Testis (tissue), 3 donors: Measurements from ENCODE around the gene NAT14. TPM values are rescaled to one million over a fixed set of nuclear protein-coding genes. Genes with fewer than 3 reads are reported as not detected.

Experiments used
- DNase-seq: peaks from one replicate; pipeline ENCODE4 v3.0.0-alpha.2; 2019
- H3K27ac ChIP-seq, 2 donors: fragments of 200-600 bp; sonication (generic); one replicate each; pipeline ENCODE4 v1.5.1; 2019
- H3K27me3 ChIP-seq: fragments of 200-600 bp; sonication (generic); one replicate; pipeline ENCODE4 v1.5.1; 2019
- H3K36me3 ChIP-seq: fragments of 200-600 bp; sonication (generic); one replicate; pipeline ENCODE4 v1.5.1; 2017; ENCODE audit warnings: low read depth; ENCODE audit errors: missing control alignments
- H3K4me1 ChIP-seq: fragments of 200-600 bp; sonication (generic); one replicate; pipeline ENCODE4 v1.5.1; 2019
- H3K4me3 ChIP-seq, 2 donors: fragments of 200-600 bp; sonication (generic); one replicate each; pipeline ENCODE4 v1.5.1; 2017 to 2019
- H3K9me3 ChIP-seq: fragments of 200-600 bp; sonication (generic); one replicate; pipeline ENCODE4 v1.5.1; 2017
- POLR2A ChIP-seq: fragments of 450-650 bp; IDR thresholded peaks from one replicate; pipeline ENCODE4 v1.6.1; 2017; ENCODE audit warnings: antibody characterized with exemption, mild to moderate bottlenecking, moderate library complexity
- WGBS, 2 donors: methylation state at CpG; one replicate each; pipeline ENCODE4 v1.1.5; 2018; 5-methylcytosine and 5-hydroxymethylcytosine counted together
- intact Hi-C: fragments of 100-400 bp; cut with DNase I; formaldehyde crosslinking; loops from one replicate; pipeline ENCODE4 v1.15.1; 2023; ENCODE audit warnings: low total_unique reads
- polyA plus RNA-seq: library from polyadenylated mRNA; stranded (reverse); fragments of 350-450 nt; fragmentation: Illumina TruSeq; extraction: RNeasy Lipid Tissue Mini Kit (QIAGEN cat#74804); gene quantifications from one replicate; pipeline ENCODE4 v1.2.3, GENCODE V29; 2014; ENCODE audit warnings: low read depth, low replicate concordance; ENCODE audit not compliant: insufficient read depth
- total RNA-seq, 2 donors: library from RNA; depleted of rRNA; stranded (reverse); fragments of >200 nt; gene quantifications; one replicate each; pipeline ENCODE4 v1.2.3, GENCODE V29; 2016
- TF ChIP-seq, protein P1 (sequence below), 3 experiments: fragments of 450-650 bp in 2 of 3; fragments of 200-600 bp in 1 of 3; sonication (generic) in 1 of 3; IDR thresholded peaks; one replicate each; pipeline ENCODE4 v1.5.1; 2016 to 2019; ENCODE audit warnings: antibody characterized with exemption in 3 of 3, mild to moderate bottlenecking in 2 of 3, moderate library complexity in 1 of 3

Gene NAT14
- total and polyA plus RNA-seq, 3 donors from 2014 or later, result 12.0 to 17.3 (median 16.0) TPM

GRCh38 chr19:55440411-55441105 is 44.4 kb upstream of the NAT14 start:
- Histone ChIP-seq H3K4me3 (peak overlapping the region; percentile 12 to 29), H3K36me3 (no peaks in the 10 kb centered on the region), H3K27me3 (no peaks in the 10 kb centered on the region), H3K4me1 (no peaks in the 10 kb centered on the region), H3K27ac (no peak overlapping the region), H3K9me3 (no peaks in the 10 kb centered on the region)
- no peak for TF ChIP-seq POLR2A
- WGBS, 2 donors, result 5% methylated on average over 17 to 38 of the region's 39 CpGs
- intact Hi-C loops, result no loop called here
- no peak for DNase-seq

GRCh38 chr19:55441319-55441691 is 43.7 kb upstream of the NAT14 start:
- no peaks in the 10 kb centered on the region for H3K9me3 ChIP-seq
- intact Hi-C loops, result no loop called here
- no peaks in the 10 kb centered on the region for H3K36me3 ChIP-seq
- no peak for DNase-seq
- H3K4me3 ChIP-seq, result no peak overlapping the region
- no peaks in the 10 kb centered on the region for H3K4me1 ChIP-seq
- H3K27ac ChIP-seq, result no peak overlapping the region
- 1 to 4% methylated on average over 21 of the region's 21 CpGs for WGBS, 2 donors
- no peak for TF ChIP-seq POLR2A
- TF ChIP-seq, protein P1, sequence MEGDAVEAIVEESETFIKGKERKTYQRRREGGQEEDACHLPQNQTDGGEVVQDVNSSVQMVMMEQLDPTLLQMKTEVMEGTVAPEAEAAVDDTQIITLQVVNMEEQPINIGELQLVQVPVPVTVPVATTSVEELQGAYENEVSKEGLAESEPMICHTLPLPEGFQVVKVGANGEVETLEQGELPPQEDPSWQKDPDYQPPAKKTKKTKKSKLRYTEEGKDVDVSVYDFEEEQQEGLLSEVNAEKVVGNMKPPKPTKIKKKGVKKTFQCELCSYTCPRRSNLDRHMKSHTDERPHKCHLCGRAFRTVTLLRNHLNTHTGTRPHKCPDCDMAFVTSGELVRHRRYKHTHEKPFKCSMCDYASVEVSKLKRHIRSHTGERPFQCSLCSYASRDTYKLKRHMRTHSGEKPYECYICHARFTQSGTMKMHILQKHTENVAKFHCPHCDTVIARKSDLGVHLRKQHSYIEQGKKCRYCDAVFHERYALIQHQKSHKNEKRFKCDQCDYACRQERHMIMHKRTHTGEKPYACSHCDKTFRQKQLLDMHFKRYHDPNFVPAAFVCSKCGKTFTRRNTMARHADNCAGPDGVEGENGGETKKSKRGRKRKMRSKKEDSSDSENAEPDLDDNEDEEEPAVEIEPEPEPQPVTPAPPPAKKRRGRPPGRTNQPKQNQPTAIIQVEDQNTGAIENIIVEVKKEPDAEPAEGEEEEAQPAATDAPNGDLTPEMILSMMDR (IDR thresholded peaks at IDR 0.05), result no peak
- no peaks in the 10 kb centered on the region for H3K27me3 ChIP-seq

DNA sequence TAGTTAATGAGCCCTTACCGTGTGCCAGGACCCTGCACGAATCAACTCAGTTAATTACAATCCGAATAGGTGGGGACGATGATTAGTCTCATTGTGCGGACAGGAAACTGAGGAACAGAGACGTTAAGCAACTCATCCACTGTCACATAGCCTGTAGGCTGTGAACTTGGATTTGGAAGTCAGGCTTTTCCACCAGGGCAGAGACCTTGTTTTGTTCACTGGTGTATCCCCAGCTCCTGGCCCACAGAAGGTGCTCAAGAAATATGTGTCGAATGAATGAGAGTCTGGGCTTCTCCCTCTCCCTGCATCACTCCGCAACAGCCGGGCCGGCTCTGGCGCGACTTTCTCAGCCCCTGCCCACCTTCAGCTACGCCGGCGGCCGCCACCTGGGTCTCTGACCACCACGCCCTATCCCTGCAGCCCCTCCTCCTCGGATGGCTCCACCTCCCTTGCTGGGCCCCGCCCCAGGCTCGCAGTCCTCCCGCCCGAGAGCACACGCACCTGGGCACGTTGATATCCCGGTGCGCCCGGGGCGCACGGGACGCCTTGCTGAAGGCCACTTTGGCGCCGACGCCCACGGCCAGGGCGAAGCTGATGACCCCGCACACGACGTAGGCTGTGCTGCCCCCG is 43.2 kb upstream of the NAT14 start:
- TF ChIP-seq, protein P1 (IDR thresholded peaks at IDR 0.05), result no peak
- no peak for TF ChIP-seq POLR2A
- no peaks in the 10 kb centered on the region for H3K9me3 ChIP-seq
- no peak overlapping the region for H3K4me3 ChIP-seq
- no peaks in the 10 kb centered on the region for H3K27me3 ChIP-seq
- no peak for DNase-seq
- H3K4me1 ChIP-seq, result no peaks in the 10 kb centered on the region
- intact Hi-C loops, result no loop called here
- WGBS, 2 donors, result 1 to 3% methylated on average over 21 to 37 of the region's 39 CpGs
- no peak overlapping the region for H3K27ac ChIP-seq
- H3K36me3 ChIP-seq, result no peaks in the 10 kb centered on the region

DNA sequence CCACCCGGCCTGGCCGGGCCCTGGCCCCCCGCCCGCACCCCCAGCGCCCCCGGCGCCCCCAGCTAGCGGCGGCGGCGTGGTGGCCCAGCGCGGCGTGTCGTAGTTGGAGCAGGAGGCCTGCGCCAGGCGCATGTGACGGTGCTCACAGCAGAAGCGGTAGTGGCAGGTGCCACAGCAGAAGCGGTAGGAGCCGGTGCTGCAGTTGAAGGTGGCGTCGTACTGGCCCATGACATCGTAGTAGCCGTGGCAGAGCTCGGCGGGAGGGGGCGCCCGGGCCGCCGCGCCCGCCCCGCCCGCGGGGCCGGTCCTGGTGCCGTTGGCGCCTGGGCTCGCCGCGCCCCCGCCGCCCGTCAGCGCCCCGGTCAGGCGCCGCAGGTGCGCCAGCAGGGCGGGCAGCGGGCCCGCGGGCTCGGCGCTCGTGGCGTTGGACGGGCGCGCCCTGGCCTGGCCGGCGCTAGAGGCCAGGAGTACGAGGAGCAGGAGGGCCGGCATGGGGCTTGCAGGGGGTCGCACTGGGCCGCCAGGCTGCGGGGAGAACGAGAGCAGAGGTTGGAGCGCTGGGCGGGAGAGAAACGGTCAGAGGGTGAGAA is 42.5 kb upstream of the NAT14 start:
- no peak overlapping the region for H3K27ac ChIP-seq
- no peak for DNase-seq
- no peak overlapping the region for H3K4me3 ChIP-seq
- H3K36me3 ChIP-seq, result no peaks in the 10 kb centered on the region
- H3K9me3 ChIP-seq, result no peaks in the 10 kb centered on the region
- WGBS, 2 donors, result 0 to 1% methylated on average over 2 to 58 of the region's 72 CpGs
- intact Hi-C loops, result no loop called here
- no peaks in the 10 kb centered on the region for H3K4me1 ChIP-seq
- no peaks in the 10 kb centered on the region for H3K27me3 ChIP-seq
- TF ChIP-seq, protein P1 (IDR thresholded peaks at IDR 0.05), result no peak
- no peak for TF ChIP-seq POLR2A

DNA sequence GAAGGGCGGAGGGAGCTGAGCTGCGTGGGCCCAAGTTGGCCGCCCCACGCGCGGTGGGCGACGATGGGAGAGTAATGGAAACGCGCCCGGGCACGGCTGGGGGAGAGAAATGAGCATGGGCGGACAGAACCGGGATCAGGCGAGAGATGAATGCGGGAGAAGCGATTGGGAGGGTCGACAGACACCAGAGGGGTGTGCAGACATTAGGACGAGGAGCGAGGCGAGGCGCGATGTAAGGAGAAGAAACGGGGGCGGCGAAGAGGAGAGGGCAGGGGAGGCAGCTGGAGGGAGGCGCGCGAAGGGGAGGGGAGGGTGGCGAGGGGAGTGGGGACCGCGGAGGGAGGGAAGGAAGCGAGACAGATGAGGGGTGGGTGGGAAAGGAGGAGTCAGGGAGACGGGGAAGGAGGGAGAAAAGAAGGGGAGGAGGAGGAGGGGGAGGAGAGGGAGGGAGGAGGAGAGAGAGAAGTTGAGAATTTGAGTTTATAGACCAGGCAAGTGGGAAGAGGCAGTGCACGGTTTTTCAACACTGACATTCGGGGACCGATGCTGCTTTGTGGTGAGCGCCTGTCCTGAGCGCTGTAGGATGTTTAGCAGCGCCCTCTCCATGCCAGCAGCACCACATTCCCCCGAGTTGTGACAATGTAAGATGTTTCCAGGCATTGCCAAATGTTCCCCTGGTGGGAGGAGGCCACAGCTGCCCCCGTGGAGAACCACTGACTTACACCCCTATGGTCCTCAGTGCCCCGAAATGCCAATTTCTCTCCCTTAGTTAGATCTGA is 41.8 kb upstream of the NAT14 start, which contains the start of gene SHISA7:
Gene SHISA7 (minus strand): TSS at position 256 of the 779 bp plus-strand sequence. CDS start 437 bp downstream, outside the sequence.
- no peaks in the 10 kb centered on the region for H3K4me1 ChIP-seq
- no peaks in the 10 kb centered on the region for H3K27me3 ChIP-seq
- H3K4me3 ChIP-seq, result no peak within 1 kb of the TSS

More for the DNA sequence above, 41.8 kb upstream of the NAT14 start, which contains the start of gene SHISA7:
- intact Hi-C loops, result no loop called here
- H3K9me3 ChIP-seq, result no peaks in the 10 kb centered on the region
- no peaks in the 10 kb centered on the region for H3K36me3 ChIP-seq
- no peak for TF ChIP-seq POLR2A
- TF ChIP-seq, protein P1 (IDR thresholded peaks at IDR 0.05), result no peak
- DNase-seq, result no peak
- H3K27ac ChIP-seq, result no peak within 1 kb of the TSS
- 1 to 2% methylated on average over 43 of the region's 43 CpGs for WGBS, 2 donors
